ENCODE results near the gene CAMTA1.

DNA sequence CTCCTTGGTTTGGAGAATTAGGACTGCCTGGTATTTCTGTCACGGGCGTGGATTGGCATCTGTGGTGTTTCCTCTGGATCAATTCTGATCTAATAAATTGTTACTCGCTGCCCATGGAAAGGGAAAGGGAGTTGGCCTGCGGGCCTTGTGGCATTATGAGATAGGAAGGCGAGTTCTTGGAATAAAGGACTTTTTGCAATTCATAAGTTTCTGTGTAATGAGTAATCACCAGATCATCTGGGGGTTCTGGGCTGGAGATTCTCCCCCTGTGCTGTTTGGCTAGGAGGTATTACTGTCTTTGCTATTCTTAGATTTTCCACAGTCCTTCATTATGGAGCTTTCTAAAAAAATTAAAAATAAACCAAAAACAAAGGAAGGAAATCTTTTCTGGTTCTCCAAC is 315.9 kb downstream of the CAMTA1 start:
- TF ChIP-seq EZH2phosphoT487 (IDR thresholded peaks at IDR 0.05; ENCODE audit: low read length) (no peak), EZH2 (optimal IDR thresholded peaks at IDR 0.05; ENCODE audit: low read depth, low read length) (no peak)
- TF ChIP-seq, protein P1, sequence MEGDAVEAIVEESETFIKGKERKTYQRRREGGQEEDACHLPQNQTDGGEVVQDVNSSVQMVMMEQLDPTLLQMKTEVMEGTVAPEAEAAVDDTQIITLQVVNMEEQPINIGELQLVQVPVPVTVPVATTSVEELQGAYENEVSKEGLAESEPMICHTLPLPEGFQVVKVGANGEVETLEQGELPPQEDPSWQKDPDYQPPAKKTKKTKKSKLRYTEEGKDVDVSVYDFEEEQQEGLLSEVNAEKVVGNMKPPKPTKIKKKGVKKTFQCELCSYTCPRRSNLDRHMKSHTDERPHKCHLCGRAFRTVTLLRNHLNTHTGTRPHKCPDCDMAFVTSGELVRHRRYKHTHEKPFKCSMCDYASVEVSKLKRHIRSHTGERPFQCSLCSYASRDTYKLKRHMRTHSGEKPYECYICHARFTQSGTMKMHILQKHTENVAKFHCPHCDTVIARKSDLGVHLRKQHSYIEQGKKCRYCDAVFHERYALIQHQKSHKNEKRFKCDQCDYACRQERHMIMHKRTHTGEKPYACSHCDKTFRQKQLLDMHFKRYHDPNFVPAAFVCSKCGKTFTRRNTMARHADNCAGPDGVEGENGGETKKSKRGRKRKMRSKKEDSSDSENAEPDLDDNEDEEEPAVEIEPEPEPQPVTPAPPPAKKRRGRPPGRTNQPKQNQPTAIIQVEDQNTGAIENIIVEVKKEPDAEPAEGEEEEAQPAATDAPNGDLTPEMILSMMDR (IDR thresholded peaks at IDR 0.05; ENCODE audit: low read length), result no peak
